Endothelial cell of hepatic sinusoid (primary cell): ENCODE measurements around the gene DBH.
"Not testable (repeated sequence)": the region's sequence is repeated elsewhere in the genome, so short reads cannot be mapped to it uniquely, and the experiment has no call there.

Source experiments
- in situ Hi-C: cut with HindIII; loops from 2 replicates; pipeline ENCODE4 v1.10.0; 2017; ENCODE audit warnings: low sequenced_read_pairs

Gene DBH

DNA sequence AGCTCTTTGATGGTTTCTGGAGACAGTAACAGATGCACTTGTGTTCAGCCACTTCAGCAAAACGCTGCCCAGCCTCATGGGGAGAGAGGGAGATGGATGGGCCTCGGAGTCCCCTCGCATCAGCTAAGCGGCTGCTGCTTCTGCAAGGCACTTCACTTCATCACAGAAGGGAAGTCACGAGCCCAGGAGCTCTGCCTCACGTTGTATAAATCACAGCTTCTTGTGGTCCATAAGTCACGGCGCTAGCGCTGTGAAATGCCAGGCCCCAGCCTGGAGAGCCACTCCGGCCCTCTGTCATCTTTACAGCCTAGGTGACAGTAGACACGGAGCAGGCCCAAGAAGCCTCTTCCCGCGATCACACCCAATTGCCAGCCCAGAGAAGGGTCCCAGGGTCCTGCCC, 23.4 kb downstream of the DBH start:
- in situ Hi-C loops, result no loop called here

DNA sequence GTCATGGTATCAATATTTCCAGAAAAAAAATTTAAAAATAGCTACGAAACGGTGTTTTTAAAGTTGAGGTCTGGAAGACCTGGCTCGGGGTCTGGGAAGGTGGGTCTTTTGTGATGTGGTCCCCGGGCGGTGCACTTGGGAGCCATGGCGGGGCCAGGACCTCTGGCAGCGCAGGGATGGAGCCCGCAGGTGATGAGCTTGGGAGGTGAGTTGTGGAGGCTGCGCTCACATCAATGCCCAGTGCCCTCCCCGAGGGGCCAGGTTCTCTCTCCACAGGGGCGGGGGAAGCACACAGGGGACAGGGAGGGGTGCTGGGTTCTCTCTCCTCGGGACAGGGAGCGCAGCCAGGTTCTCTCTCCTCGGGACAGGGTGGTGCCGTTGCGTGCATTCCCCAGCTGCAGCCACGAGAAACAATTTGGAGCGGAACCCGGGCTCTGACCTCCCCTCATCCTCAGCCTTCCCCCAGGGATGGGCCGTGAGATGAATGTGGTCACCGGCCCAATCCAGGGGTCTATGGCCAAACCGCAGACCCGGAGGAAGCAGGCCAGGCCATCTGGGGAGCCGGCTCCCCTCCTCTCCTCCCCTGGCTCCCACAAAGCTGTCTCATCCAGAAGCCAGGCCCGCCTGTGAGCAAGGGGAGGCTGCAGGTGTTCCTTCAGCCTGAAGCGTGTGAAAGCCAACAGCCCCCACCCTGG, 25.8 kb downstream of the DBH start:
- in situ Hi-C loops, result no loop called here

DNA sequence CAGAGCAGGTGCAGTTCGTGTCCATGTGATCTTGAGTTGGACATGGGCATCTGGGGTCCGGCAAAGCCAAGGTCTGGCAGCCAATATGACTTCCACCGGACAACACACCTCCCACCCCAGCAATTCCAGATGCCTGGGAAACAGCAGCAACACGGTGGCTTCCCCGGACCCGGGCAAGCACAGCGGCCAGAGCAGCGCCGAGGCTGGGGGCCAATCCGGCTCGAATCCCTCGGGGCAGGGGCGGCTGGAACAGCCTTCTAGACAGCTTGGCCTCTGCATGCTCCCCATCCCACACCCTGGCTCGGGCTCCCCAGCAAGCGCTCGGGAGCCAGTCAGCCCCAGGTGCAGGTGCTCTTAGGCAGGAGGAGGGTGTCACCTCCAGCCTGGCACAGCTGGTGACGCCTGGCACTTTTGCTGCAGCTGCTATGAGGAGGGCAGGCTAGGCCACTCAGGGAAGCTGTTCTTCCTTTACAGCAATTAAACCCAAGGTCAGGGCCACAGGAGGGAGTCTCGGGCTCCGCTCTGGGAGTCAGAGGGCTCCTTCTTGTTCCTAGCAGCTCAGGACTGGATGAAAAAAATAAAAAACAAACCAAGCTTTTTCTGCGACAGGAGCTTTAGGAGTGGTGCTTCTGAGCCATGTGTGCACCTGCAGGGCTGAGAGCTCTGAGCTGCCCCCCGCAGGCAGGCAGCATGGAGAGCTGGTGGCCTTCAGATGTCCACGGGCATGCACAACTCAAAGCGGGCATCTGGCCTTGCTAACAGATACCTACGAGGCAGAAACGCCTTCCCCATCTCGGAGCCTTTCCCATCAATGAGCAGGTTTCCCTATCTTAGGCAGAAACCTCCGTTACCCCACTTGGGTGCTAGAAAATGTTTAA, 28.2 kb downstream of the DBH start:
- in situ Hi-C loops, result no loop called here

DNA sequence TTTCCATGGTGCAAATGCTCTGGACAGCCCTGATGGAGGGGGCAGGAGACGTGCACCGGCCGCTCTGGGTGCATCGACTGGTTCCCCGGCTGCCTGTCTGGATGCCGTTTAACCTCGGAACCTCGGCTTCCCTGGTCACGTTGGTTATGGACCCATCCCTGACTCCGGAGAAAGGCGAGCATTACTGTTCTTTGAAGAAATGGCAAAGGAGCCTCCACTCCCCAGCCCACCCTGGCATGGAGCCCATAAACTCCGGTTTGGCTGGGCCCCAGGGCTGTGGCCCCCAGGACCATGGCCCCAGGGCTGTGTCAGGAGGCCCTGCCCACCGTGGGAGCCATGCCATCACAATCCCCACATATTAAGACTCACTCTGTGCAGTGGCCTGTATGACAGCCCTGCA, 28.9 kb downstream of the DBH start:
- in situ Hi-C loops, result no loop called here

DNA sequence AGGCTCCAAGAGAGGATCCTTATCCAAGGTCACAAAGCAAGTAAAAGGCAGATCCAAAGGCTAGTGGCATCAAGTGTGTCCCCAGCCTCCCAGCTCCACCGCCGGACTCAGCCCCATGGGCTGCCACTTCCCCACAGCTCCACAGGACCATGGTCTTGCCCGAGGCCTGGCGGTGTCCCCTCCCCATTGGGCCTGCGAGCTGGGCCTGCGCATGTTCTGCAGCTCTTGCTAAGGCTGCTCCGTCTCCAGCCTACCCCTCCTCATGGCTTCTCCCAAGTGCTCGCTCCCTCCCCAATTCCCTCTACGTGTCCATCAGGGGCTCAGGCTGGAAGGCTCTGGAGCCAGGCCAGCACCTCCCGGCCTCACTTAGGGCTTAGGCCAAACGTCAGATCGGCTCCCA, 29.4 kb downstream of the DBH start:
- in situ Hi-C loops, result no loop called here

DNA sequence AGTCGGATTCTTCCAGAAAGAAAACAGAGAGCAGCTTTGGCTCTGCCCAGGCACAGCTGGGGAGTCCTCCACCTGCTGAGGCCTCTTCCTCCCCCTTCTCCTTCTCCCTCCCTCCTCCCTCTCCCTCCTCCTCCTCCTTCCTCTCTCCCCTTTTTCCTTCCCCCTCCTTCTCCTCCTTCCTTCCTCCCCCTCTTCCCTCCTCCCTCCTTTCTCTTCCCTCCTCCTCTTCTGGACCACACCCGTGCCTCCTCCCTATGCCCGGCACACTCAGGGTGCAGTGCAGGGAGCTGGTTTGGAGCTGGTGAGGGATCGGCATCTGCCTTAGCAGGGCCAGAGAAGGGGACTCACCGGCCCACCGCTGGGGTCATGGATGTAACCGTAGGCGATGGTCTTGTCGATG, 30.2 kb downstream of the DBH start:
- in situ Hi-C loops, result no loop called here

DNA sequence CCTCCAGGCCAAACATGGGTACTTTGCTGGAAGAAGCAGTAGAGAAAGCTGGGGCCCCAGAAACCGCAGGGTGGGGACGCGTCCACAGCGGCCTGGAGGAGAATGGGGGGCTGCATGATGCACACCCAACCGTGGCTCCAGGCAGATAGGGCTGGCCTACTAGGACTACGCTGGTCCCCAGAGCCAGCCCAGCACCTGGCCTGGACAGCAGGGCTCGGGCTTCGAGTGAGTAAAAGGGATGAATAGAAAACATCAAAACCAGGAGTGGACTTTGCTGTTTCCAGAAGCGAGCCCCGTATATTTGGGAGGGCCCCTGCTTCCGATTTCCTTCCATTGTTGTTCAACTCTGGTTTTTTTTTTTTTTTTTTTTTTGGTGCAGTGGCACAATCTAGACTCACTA, 30.7 kb downstream of the DBH start:
- in situ Hi-C loops, result no loop called here

DNA sequence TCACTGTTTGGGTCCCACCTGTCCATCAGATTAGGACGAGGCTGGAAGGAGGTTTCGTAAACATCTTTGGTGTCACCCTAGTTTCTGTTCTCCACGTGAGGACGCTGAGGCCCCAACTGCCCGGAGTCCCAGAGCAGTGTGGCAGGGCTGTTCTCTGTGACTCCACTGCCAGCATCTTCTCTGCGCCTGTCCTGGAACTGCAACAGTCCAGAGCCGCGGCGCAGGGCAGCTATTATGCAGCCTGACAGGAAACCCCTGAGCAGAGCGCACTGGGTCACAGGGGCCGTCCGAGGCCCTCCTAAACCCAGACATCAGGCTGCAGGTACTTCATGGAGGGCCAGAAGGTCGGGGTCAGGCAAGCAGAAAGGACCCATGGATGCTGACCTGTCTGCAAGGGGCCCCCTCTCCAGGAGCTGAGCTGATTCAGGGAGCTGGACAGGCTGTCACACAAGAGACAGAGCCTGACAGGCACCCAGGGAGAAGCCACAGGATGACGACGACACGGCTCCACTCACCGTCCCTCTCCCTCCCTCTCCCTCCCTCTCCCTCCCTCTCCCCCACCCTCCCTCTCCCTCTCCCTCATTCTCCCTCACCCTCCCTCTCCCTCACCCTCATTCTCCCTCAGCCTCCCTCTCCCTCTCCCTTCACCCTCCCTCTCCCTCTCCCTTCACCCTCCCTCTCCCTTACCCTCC, 31.7 kb downstream of the DBH start:
- in situ Hi-C loops, result no loop called here

DNA sequence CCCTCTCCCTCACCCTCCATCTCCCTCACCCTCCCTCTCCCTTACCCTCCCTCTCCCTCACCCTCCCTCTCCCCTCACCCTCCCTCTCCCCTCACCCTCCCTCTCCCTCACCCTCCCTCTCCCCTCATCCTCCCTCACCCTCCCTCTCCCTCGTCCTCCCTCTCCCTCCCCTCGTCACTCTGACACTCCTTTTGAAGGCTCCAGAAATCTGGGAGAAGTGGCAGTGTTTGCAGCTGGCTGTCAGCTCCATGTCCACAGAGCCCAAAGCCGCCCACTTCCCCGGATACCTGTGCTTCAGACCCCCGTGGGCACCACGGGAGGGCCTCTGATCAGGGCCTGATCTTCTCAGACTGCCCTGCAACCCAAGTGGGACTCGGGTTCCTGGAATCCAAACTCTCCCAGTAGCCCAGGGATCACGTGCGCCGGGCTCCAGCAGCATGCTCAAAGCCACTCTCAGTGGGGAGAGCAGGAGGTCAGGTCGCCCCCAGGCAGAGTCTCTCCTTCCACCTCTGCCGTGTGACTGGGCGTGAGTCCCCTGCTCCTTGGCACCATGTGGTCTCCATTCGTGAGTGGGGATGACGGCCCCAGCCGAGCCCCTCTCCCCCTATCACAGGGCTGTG, 33.1 kb downstream of the DBH start:
- in situ Hi-C loops, result no loop called here

DNA sequence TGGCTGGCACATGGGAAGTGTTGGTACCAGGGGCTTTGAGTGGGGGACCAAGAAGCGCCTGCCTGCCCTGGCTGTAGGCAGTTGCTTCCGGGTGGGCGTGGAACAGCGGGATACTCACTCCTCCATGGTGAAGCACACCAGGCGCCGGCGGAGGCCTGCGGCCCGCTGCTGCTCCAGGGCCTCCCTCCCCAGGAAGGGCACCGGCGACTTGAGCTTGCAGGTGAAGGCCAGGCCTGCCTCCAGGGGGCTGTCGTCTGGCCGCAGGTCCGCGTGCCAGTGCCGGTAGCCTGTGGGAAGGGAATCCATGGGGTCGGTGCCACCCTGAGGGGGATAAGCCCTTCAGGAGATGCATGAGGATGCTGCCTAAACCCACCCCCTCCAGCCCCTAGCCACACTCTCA, 34.3 kb downstream of the DBH start:
- in situ Hi-C loops, result loop anchor here (5.0 kb wide), 2 partner anchors 62 to 73 kb away; no protein-coding TSS in a partner anchor

DNA sequence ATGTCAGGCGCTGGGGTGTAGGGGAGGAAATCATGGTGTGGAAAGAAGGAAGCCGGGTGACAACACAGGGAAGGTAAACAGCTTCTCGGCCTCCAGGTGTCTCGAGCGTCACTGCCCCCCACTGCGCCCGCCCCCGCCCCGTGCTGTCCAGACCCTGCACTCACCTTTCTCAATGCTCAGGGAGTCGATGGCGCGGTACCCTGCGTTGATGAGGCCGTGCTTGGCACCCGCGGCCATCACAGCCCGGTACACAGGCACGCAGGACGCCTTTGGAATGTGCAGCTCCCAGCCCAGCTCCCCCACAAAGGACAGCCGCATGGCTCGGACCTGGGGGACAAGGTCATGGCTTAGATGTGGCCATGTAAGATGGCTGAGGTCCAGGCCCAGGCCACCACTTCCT, 35.2 kb downstream of the DBH start:
- in situ Hi-C loops, result loop anchor here (5.0 kb wide), 2 partner anchors 61 to 74 kb away; no protein-coding TSS in a partner anchor

DNA sequence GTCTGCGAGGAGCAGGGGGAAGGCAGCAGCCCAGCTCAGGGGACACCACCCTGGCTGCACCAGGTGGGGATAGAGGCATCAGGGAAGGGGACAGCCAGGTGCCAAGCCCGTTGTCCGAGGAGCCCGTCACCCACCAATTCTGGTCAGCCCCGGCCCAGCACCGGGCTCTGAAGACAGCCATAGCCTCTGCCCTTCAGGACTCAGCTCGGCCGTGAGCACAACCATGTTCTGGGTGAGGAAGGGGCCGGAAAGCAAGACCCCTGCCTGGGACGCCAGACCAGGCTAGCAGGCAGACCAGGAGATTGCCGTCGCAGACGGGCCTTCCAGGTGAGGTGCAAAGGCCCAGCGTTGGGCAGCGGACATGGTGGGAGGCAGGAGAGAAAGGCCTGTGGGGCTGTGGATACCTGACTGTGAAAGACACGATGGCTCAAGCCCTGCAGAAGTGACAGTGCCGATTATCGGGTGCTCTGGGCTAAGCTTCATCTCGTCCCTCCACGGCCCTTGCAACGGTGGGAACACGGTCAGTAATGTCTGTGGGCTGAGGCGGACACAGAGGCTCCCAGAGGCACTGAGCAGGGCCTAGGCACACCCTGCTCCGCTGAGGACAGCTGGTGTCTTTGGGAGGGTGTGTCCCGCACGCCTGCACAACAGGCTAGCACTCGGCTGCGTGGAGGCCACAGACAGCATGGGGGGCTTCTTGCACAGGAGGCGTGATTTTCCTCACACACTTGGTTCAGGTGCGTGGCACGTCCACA, 36.5 kb downstream of the DBH start:
- in situ Hi-C loops, result loop anchor here (5.0 kb wide), 2 partner anchors 60 to 75 kb away; no protein-coding TSS in a partner anchor

DNA sequence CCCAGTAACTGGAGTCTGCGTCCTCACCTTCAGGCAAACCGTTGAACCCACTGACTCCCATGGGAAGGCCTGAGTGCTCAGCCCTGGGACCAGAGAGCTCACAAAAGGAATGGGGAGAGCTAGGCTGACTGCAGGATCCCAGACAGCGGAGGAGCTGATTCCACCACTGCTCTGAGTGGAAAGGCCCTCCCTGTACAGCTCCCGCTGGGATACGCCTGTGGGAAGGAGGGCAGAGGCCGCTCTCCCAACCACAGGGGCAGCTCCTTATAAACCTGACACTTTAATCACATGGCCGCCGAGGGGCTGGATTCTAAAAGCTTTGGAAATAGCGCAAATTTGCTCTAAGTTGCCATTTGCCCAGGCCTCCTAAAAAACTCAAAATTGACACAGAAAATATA, 37.1 kb downstream of the DBH start:
- in situ Hi-C loops, result loop anchor here (5.0 kb wide), 2 partner anchors 59 to 76 kb away; no protein-coding TSS in a partner anchor

DNA sequence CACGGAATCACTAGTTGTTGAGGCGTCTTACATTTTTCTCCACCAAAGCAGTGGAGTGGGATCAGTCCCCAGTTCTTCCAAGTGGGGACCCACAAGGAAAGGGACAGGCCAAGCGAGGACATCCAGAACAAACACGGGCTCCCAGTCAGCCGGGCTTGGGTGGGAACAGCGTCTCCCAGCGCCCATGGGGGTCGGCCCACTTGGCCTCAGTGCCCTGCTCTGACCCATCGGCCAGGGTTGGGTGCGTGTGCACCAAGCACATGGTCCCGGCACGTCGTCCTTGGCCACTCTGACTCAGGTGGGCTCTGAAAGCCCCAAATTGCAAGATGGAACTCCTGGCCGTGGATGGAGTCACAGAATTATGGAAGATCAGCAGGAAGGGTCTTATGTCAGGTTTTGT, 37.9 kb downstream of the DBH start:
- in situ Hi-C loops, result loop anchor here (5.0 kb wide), 2 partner anchors 58 to 77 kb away; no protein-coding TSS in a partner anchor

DNA sequence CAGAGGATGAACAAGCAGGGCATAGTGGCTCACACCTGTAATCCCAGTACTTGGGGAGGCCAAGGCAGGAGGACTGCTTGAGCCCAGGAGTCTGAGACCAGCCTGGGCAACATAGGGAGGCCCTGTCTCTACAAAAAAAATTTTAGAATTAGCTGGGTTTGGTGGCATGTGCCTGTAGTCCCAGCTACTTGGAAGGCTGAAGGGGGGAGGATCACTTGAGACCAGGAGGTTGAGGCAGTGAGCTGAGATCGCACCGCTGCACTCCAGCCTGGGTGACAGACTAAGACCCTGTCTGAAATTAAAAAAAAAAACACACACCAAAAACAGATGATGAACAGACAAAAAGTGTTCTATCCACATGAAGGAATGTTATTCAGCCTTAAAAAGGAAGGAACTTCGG, 39.6 kb downstream of the DBH start:
- in situ Hi-C loops, result not testable (repeated sequence)

DNA sequence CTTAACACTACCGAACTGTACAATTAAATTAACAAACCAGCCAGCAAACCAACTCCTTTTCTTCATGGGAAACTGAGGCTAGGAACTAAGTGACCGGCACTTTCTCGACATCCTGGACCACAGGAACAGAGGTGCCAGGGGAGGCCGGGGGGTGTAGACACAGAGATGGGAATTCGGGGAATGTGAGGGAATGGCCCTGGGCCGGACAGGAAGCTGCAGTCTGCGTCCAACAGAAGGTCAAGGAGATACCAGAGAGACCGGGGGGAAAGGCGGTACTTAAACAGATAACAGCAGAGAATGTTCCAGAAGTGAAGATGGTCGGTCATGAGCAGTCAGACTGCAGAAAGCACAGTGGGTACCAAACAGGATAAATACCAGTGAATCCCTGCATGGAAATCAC, 40.3 kb downstream of the DBH start:
- in situ Hi-C loops, result no loop called here

DNA sequence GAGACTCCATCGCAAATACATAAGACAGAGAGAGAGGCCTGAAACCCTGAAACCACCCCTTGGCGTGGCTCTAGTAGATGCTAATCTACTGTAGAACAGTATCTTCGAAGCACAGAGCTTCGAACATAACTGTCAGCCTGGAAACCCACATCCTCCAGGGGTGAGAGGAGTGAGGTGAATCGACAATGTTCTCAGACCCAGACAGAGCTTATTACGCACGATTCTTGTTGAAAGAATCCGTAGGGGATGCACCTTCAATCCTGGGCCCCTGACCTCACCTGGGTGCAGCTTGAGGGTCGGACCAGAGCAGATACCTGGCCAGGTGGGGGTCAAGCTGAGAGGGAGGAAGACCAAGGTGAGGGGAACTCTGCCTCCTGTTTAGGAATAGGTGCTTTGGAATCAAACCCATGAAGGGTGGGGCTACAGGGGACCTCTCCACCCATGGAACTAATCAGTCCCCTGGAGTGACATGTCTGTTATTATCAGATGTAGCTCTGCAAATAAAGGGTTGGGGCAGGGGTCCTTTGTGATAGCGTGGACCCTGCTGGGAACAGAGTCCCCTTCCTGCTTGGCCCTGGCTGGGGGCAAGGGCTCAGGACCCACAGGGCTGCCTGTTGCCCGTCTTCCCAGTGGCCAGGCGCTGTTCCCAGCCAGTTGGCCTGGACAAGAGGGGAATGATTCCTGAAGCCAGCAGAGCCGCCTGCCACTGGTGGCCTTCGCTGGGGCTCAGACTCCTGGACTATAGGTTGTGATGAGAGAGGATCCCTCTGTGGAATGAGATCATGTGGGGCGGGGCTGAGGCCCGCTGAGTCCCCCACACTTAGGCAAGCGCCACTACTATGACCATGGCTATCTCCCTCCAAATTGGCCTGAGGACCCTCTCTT, 41.2 kb downstream of the DBH start:
- in situ Hi-C loops, result no loop called here

DNA sequence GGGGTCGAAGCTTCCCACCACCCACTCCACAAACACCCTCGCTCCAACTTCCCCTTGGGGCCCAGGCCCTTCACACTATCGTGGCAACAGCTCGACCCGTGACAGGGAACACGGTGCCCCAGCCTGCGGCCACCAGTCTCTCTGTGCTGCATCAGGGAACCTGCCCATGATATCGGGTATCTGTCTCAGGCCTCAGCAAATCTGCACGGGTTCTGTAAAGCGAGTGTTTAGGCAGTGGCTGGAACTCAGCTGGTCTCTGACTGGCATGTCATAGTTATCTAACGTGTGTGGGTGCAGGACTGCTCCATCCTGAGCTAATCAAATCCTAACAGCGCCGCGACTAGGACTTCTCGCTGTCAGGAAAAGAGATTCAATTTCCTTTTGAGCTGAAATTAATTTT, 42.9 kb downstream of the DBH start:
- in situ Hi-C loops, result no loop called here

DNA sequence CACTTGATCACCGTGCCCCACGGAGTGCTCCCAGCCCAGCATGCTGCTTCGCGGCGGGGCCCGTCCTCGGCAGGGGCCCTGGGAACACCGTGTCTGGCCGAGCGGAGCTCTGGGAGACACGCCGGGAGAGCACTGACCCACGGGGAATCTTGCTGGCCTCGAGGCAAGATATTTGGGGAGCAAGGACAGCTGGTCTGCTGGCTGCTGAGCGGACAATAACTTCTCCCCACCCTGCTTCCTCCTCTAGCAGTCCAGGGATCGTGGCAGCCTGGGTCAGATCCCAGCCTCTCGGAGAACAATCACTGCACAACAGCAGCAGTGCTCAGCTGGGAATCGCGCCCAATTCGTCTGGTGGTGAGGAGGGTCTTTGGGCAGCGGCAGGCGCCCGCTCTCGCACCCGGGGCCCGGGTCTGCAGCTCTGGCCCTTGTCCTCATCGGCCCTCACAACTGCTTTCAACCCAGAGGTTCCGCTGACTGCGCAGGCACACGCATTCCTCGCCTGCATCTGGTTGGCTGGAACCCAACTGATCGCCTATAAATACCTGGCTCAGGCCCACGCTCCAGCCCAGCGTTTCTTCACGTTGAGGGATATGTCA, 43.4 kb downstream of the DBH start:
- in situ Hi-C loops, result no loop called here
